NCI-H187 treated with DMSO at 0.1 percent for 48 hours (cell line): ENCODE results near the gene LRRC4C.
"Not testable (repeated sequence)": the region's sequence is repeated elsewhere in the genome, so short reads cannot be mapped to it uniquely, and the experiment has no call there.

Source experiments
- DNase-seq: peaks from one replicate; lab custom pipeline; 2025; lab: John Stamatoyannopoulos, UW

Gene LRRC4C

GRCh38 chr11:40867991-40868632 lies 591.3 kb downstream of the LRRC4C start:
- no peak for DNase-seq

DNA sequence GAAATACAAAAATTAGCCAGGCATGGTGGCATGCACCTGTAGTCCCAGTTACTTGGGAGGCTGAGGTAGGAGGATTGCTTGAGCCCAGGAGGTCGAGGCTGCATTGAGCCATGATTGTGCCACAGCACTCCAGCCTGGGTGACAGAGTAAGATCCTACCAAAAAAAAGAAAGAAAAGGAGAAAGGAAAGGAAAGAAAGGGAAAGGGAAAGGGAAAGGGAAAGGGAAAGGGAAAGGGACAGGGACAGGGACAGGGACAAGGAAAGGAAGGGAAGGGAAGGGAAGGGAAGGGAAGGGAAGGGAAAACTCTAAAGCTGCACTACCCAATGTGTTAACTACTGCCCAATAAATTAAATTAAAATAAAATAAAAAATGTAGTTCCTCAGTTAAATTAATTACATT lies 601.7 kb downstream of the LRRC4C start:
- DNase-seq = not testable (repeated sequence)

DNA sequence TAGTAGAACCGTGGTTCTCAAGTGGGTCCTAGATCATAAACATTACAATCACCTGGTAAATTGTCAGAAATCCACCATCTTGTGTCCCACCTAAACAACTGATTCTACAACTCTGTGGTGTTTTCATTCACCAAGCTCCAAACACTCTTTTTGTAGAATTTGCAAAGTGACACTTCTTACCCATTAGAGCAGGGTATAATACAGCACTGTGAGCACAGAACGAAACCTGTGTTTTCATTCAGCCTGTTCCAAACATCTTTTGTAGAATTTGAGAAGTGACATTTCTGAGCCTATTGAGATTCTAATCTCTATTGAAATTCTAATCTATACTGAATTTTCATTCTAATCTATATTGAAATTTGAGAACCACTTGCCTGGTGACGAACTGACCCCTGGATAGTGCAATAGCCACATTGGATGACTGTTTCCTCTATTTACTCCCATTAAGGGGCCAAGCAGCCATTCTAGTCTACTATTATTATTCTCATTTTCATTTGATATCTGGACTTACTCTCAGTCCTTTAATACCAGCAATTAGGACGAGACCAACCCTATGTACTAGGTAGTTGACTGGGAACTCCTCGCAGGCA lies 616.6 kb downstream of the LRRC4C start:
- no peak for DNase-seq

DNA sequence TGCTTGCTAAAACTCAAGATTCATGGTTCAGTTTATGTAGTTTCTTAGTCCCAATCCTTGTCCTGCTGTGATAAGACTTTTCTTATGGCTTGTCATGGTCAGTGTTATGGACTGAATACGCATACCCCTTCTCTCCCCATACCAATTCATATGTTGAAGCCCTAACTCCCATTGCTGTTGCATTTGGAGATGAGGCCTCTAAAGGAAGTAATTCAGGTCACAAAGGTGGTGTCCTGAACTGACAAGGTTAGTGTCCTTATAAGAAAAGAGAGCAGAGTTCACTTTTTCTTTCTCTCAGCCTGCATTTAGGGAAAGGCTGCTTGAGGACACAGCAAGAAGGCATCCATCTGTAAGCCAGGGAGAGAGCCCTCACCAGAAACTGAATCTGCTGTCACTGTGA lies 618.2 kb downstream of the LRRC4C start:
- DNase-seq = no peak

GRCh38 chr11:40838181-40838683 lies 621.2 kb downstream of the LRRC4C start:
- no peak for DNase-seq

- DNase-seq = no peak
Observed at GRCh38 chr11:40827116-40827515, 632.3 kb downstream of the LRRC4C start.

GRCh38 chr11:40826601-40827000 lies 632.9 kb downstream of the LRRC4C start:
- no peak for DNase-seq

GRCh38 chr11:40825201-40825834 lies 634.1 kb downstream of the LRRC4C start:
- DNase-seq = peak; percentile 33

DNA sequence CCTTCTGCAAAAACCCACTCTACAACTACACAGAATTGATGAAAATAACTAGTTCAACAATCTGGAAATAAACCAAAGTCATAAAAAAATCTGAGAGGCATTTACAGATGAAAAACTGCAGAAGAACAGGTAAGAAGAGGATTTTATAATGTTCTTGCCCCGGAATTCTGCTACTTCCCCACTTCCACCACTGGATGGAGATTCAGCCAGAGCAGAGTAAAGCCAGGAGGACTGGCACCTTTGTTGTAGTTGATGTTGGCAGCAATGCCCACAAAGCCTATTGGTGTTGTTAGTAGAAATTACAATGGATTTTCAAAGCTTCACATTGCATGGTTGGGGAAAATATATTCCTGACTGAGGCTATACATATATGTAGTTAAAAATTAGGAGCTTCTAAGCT lies 640.2 kb downstream of the LRRC4C start:
- no peak for DNase-seq

DNA sequence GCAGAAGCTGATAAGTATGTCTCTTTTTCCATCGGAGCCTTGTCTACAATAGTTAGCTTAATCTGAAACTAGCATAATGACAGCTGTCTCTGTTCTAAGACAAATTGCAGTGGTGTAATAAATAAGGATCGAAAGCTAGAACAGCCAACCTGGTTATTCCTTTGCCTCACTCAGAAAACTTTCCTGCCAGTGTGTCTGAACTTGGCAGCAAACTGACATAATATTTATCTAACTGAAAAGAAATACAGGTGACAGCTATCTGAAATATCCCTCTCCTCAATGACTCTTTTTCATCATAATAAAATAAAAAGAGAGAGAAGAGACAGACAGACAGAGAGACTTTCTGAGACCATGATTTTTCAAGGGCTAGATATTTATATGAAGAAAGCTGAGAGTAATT lies 642.5 kb downstream of the LRRC4C start:
- no peak for DNase-seq

DNA sequence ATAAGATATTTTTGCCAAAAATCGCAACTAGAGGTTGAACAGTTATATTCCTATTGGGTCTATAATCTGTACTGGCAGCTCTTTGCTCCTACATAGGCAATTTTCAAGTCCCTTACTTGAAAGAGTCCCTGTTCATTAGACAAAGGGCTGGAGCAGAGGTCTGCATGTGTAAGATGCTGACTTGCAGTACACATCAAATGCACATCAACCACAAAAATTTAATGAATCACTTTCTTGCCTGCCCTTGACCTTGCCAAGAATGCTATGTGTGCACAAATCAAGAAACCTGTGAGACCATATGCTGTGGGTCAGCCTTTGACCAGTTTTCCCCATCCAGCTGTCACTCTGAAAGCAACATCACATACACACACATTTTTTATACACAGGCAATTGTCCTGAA lies 661.5 kb downstream of the LRRC4C start:
- no peak for DNase-seq

GRCh38 chr11:40787224-40787623 lies 672.2 kb downstream of the LRRC4C start:
- DNase-seq = no peak

DNA sequence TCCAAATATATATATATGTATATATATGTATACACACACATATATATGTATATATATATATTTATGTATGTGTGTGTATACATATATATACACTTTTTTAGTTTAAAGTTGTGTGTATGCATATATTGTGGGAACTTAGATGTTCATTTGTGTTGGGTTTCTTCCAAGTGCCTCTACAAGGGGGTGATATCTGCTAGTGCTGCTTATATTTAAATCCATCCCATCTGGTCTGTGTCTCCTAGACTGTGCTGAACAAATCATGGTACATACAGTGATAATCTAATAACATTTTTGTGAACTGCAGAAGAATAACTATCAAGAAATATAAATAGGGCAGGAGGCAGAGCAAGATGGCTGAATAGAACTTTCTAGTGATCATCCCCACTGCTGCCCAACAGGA lies 696.4 kb downstream of the LRRC4C start:
- no peak for DNase-seq

GRCh38 chr11:40759341-40759740 lies 700.1 kb downstream of the LRRC4C start:
- DNase-seq = no peak

- no peak for DNase-seq
Observed at GRCh38 chr11:40754297-40754696, 705.2 kb downstream of the LRRC4C start.

DNA sequence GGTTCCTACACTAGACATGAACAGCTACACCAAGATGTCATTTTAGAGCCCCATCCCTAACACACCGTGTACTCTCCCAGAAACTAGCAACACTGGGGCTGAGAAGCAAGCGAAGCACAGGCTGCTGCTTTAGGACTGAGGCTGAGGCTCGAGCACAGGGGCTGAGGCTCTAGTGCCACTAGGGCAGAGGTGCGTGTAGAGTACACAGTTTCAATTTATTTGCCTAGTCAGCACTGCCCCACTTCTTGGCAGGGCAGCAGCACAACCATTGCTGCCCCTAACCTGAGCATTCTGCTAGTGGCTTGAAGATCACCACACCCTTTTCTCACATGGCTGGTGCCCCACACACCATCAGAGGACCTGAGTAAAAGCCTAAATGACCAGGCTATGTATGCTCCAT lies 713.2 kb downstream of the LRRC4C start:
- DNase-seq = no peak

DNA sequence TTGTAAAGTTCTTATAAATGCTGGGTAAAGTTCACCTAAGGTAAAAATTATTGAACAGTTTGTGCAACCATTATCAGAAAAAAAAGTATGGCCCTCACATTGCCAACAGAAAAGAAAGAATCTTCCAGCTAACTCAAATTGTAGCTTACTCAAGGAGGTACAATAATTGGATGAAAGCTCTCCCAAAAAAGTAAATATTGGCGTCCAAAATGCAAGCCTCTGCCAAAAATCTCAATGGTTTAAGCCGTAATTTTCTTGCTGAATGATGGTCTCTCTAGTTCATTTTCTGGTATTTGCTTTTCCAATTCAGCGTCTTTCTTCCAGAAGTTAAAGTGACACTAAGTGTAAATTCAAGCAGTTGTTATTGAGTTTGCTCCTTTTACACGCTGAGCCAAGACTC lies 727.3 kb downstream of the LRRC4C start:
- DNase-seq = no peak

- no peak for DNase-seq
Observed at GRCh38 chr11:40722179-40722795, 737.2 kb downstream of the LRRC4C start.

- no peak for DNase-seq
Observed at GRCh38 chr11:40716344-40717130, 742.9 kb downstream of the LRRC4C start.

DNA sequence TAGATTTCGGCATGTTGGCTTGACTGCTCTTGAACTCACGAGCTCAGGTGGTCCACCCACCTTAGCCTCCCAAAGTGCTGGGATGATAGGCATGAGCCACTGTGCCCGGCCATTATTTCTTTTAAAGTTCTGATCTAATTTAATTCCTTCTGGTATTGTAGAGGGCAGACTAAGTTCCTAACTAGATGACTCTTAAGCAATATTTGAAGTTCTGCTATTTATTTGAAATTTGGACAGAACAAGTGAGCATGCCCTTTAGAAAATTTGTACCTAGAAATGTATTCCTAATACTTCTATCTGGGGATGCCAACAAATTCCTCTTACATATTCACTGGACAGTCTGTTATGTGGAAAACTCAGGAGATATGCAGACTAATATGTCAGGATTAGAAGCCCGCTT lies 746.4 kb downstream of the LRRC4C start:
- no peak for DNase-seq

- DNase-seq = no peak
Observed at GRCh38 chr11:40701027-40701426, 758.4 kb downstream of the LRRC4C start.

DNA sequence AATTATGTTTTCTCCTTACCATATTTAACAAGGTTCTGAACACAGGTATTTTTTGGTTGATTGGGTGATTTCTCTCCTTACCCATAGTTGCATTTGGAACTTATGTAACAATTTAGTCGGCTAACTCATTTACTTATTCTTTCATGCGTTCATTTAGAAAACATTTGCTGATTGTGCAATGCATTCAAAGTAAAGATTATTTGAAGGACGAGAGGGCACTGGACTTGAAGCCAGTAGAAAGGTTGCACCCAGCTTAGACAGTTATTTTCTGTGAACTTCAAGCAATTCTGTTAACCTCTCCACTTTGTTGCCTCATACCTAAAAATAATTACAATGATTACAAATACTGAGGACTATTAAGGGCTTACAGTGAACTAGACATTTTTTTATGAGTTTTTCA lies 769.6 kb downstream of the LRRC4C start:
- no peak for DNase-seq
